Trophoblast cell (in vitro differentiated cells and primary cell): Measurements from ENCODE around the gene COX7B2. TPM values are rescaled to one million over a fixed set of nuclear protein-coding genes. Genes with fewer than 3 reads are reported as not detected.

Experiments
- DNase-seq, 2 donors: peaks; one replicate each; pipeline ENCODE4 v3.0.0-alpha.2; 2016
- H2AFZ ChIP-seq: 2 replicates; pipeline ENCODE4 v1.6.1; 2013; ENCODE audit warnings: low read length, moderate library complexity, mild to moderate bottlenecking; ENCODE audit not compliant: insufficient read depth, poor library complexity
- H2AK5ac ChIP-seq: 2 replicates; pipeline ENCODE4 v1.6.1; 2013; ENCODE audit warnings: mild to moderate bottlenecking, low read length
- H2BK120ac ChIP-seq: 2 replicates; pipeline ENCODE4 v1.6.1; 2013; ENCODE audit warnings: low read length, mild to moderate bottlenecking, moderate library complexity; ENCODE audit not compliant: insufficient read depth, poor library complexity
- H2BK12ac ChIP-seq: 2 replicates; pipeline ENCODE4 v1.6.1; 2013; ENCODE audit warnings: mild to moderate bottlenecking, low read length, moderate library complexity
- H2BK5ac ChIP-seq: 2 replicates; pipeline ENCODE4 v1.6.1; 2013; ENCODE audit warnings: low read length, low read depth, moderate library complexity, mild to moderate bottlenecking; ENCODE audit not compliant: poor library complexity
- H3K14ac ChIP-seq: 2 replicates; pipeline ENCODE4 v1.6.1; 2013; ENCODE audit warnings: mild to moderate bottlenecking, low read length
- H3K18ac ChIP-seq: 2 replicates; pipeline ENCODE4 v1.6.1; 2013; ENCODE audit warnings: mild to moderate bottlenecking, low read length
- H3K23ac ChIP-seq: 2 replicates; pipeline ENCODE4 v1.6.1; 2013; ENCODE audit warnings: low read length
- H3K27ac ChIP-seq: 2 replicates; pipeline ENCODE4 v1.5.1; 2013; ENCODE audit warnings: low read depth, mild to moderate bottlenecking, inconsistent platforms, low read length, moderate library complexity
- H3K27me3 ChIP-seq: 2 replicates; pipeline ENCODE4 v1.6.1; 2013; ENCODE audit warnings: inconsistent platforms, mild to moderate bottlenecking, low read length, moderate library complexity; ENCODE audit not compliant: insufficient read depth
- H3K36me3 ChIP-seq, 2 experiments: 1 replicate in 1 of 2; 2 replicates in 1 of 2; pipeline ENCODE4 v1.6.1; 2013; ENCODE audit warnings: low read length in 2 of 2, mild to moderate bottlenecking in 2 of 2, moderate library complexity in 1 of 2; ENCODE audit not compliant: insufficient read depth in 2 of 2, control insufficient read depth in 1 of 2
- H3K4ac ChIP-seq: 2 replicates; pipeline ENCODE4 v1.6.1; 2013; ENCODE audit warnings: low read depth, mild to moderate bottlenecking, low read length, moderate library complexity
- H3K4me1 ChIP-seq, 2 experiments: 1 replicate in 1 of 2; 2 replicates in 1 of 2; pipeline ENCODE4 v1.6.1; 2013; ENCODE audit warnings: low read length in 2 of 2, mild to moderate bottlenecking in 2 of 2, moderate library complexity in 1 of 2; ENCODE audit not compliant: insufficient read depth in 2 of 2, control insufficient read depth in 1 of 2
- H3K4me2 ChIP-seq: 2 replicates; pipeline ENCODE4 v1.6.1; 2013; ENCODE audit warnings: inconsistent platforms, mild to moderate bottlenecking, low read length, moderate library complexity
- H3K4me3 ChIP-seq: 2 replicates; pipeline ENCODE4 v1.5.1; 2013; ENCODE audit warnings: mild to moderate bottlenecking, low read depth, low read length, inconsistent platforms
- H3K79me1 ChIP-seq: one replicate; pipeline ENCODE4 v1.6.1; 2013; ENCODE audit warnings: low read length
- H3K79me2 ChIP-seq: 2 replicates; pipeline ENCODE4 v1.6.1; 2013; ENCODE audit warnings: low read length, mild to moderate bottlenecking; ENCODE audit not compliant: control insufficient read depth, insufficient read depth, poor library complexity
- H3K9ac ChIP-seq: 2 replicates; pipeline ENCODE4 v1.6.1; 2013; ENCODE audit warnings: mild to moderate bottlenecking, low read length
- H3K9me3 ChIP-seq: 2 replicates; pipeline ENCODE4 v1.6.1; 2013; ENCODE audit warnings: low read depth, mild to moderate bottlenecking, control low read depth, inconsistent platforms, low read length; ENCODE audit not compliant: insufficient read depth
- H4K12ac ChIP-seq: 2 replicates; pipeline ENCODE4 v1.6.1; 2013; ENCODE audit warnings: low read depth, mild to moderate bottlenecking, low read length, moderate library complexity
- H4K8ac ChIP-seq: 2 replicates; pipeline ENCODE4 v1.6.1; 2013; ENCODE audit warnings: low read depth, mild to moderate bottlenecking, low read length, moderate library complexity
- H4K91ac ChIP-seq: one replicate; pipeline ENCODE4 v1.6.1; 2013; ENCODE audit warnings: low read depth, mild to moderate bottlenecking, low read length, moderate library complexity
- WGBS: extraction: QIAGEN DNeasy Blood & Tissue Kit; methylation state at CpG from one replicate; pipeline ENCODE4 v1.1.7; 2013; ENCODE audit warnings: missing lambda C conversion rate; ENCODE audit not compliant: insufficient read length, insufficient coverage; ENCODE audit errors: extremely low coverage; 5-methylcytosine and 5-hydroxymethylcytosine counted together
- polyA plus RNA-seq: library from polyadenylated mRNA; stranded (reverse); fragments of 200-250 nt; gene quantifications from 2 replicates; pipeline ENCODE4 v1.2.3, GENCODE V29; 2013

COX7B2 gene, protein sequence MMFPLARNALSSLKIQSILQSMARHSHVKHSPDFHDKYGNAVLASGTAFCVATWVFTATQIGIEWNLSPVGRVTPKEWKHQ
- polyA plus RNA-seq = not detected in 2 replicates

DNA sequence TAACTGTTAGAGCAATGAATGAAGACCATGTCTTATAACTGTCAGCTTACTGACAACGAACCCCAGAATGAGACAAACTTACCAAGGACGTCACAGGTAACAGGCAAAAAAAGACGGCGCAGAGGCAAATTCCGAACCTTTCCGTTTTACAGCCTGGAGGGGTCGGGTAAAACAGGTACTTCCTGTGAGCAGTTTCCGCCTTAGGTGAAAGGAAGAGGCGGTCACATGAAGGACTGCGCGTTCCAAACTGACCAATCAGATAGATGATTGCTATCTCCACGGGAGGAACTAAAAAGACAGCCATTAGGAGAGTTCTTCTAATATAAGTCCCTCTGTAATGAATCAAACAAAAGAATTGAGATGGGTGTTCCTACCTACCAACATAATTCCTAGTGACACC, at the start of gene COX7B2:
TSS of gene COX7B2 (minus strand) at position 168 of the 400 bp plus-strand sequence. CDS start 174,053 bp downstream, outside the sequence.
- Histone ChIP-seq H3K36me3 (no peaks in the 10 kb centered on the region), H2AFZ (no peak within 1 kb of the TSS), H2BK12ac (no peak within 1 kb of the TSS), H2BK120ac (no peak within 1 kb of the TSS), H3K4me2 (no peak within 1 kb of the TSS), H3K14ac (no peak within 1 kb of the TSS), H4K8ac (no peak within 1 kb of the TSS), H4K91ac (no peak within 1 kb of the TSS), H3K9ac (no peak within 1 kb of the TSS), H4K12ac (no peak within 1 kb of the TSS), H3K18ac (no peak within 1 kb of the TSS), H3K27me3 (no peaks in the 10 kb centered on the region), H3K4me3 (no peak within 1 kb of the TSS), H3K23ac (no peak within 1 kb of the TSS), H3K27ac (no peak within 1 kb of the TSS), H2BK5ac (no peak within 1 kb of the TSS), H3K4me1 (no peaks in the 10 kb centered on the region), H3K79me2 (no peaks in the 10 kb centered on the region), H3K4ac (no peak within 1 kb of the TSS), H3K9me3 (no peaks in the 10 kb centered on the region), H2AK5ac (no peak within 1 kb of the TSS), H3K79me1 (no peaks in the 10 kb centered on the region)
- DNase-seq = no peak
- WGBS = no CpG with 5 or more reads among the region's 12 CpGs

DNA sequence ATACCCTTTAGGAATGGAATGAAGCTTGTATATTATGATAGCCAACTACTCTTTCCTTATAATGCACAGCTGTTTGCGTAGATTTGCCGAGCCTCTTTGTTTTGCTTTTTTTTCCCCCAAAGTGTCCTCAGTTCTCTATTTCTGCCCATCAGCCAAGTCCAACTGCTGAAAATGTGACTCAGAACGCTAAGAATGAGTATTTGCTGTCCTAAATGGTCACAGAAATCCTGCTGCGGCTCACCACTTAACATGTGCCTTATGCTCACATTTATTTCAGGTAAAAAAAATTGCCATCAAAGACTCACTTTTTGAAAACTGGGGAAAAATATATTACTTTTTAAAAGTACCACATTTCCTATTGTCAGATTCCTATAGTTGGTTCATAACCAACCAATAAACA, 47.4 kb upstream of the COX7B2 start:
- Histone ChIP-seq H3K27me3 (no peaks in the 10 kb centered on the region), H3K79me2 (no peaks in the 10 kb centered on the region), H3K18ac (no peak overlapping the region), H3K36me3 (no peaks in the 10 kb centered on the region), H4K91ac (no peak overlapping the region), H2BK12ac (no peak overlapping the region), H2BK5ac (no peak overlapping the region), H3K27ac (no peak overlapping the region), H3K14ac (no peak overlapping the region), H4K12ac (no peak overlapping the region), H3K79me1 (no peaks in the 10 kb centered on the region), H3K23ac (no peak overlapping the region), H3K4ac (no peak overlapping the region), H4K8ac (no peak overlapping the region), H3K9me3 (no peaks in the 10 kb centered on the region), H2AK5ac (no peak overlapping the region), H3K4me3 (no peak overlapping the region), H3K9ac (no peak overlapping the region), H3K4me1 (no peaks in the 10 kb centered on the region), H3K4me2 (no peak overlapping the region), H2BK120ac (no peak overlapping the region), H2AFZ (no peak overlapping the region)
- no peak for DNase-seq
- WGBS = no CpG with 5 or more reads among the region's 4 CpGs

DNA sequence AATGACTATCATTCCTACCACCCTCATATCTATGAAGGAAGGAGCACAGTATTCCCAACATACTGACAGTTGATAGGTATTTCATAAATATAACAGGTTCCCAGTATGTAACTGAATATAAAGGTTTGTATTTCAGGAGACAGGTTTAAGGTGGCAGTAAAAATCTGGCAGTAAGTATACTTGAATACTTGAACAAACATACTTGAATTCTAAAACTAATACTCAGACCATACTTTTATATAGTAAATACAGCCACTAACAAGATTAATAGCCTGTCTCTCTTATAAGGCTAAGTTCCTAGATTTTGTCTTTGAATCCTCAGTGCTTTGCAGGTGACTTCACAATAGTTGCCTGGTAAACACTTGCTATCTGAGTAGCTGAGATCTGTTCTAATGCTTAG, 46.6 kb upstream of the COX7B2 start:
- H3K14ac ChIP-seq = no peak overlapping the region
- H4K8ac ChIP-seq = no peak overlapping the region
- no peak overlapping the region for H2BK12ac ChIP-seq
- H2BK120ac ChIP-seq = no peak overlapping the region
- H3K9me3 ChIP-seq = no peaks in the 10 kb centered on the region
- H2BK5ac ChIP-seq = no peak overlapping the region
- no peak overlapping the region for H3K4me3 ChIP-seq
- H3K79me1 ChIP-seq = no peaks in the 10 kb centered on the region
- no peak overlapping the region for H4K12ac ChIP-seq
- H3K4me2 ChIP-seq = no peak overlapping the region
- no peak overlapping the region for H3K18ac ChIP-seq
- H4K91ac ChIP-seq = no peak overlapping the region
- H3K4ac ChIP-seq = no peak overlapping the region
- no peak overlapping the region for H3K27ac ChIP-seq
- no peak overlapping the region for H3K23ac ChIP-seq
- H3K27me3 ChIP-seq = no peaks in the 10 kb centered on the region
- no peak overlapping the region for H2AK5ac ChIP-seq
- H3K4me1 ChIP-seq = no peaks in the 10 kb centered on the region
- H2AFZ ChIP-seq = no peak overlapping the region
- H3K79me2 ChIP-seq = no peaks in the 10 kb centered on the region
- no peak overlapping the region for H3K9ac ChIP-seq
- no peak for DNase-seq
- H3K36me3 ChIP-seq = no peaks in the 10 kb centered on the region

DNA sequence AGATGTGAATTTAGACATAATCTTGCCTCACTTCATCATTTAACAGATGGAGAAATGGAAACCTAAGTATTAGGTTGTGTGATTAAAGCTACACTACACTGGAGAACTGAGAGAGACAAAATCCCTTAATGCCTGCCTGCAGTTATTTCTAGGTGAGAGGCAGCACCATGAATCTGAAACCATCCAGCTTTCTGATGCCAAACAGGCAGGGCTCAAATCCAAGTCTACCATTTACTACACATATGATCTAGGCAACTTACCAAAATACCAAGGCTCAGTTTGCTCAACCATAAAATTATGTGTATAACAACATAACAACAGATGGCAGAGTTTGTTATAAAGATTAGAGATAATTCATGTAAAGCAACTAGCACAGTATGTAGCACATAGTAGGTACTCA, 45.6 kb upstream of the COX7B2 start:
- H3K4me1 ChIP-seq = no peaks in the 10 kb centered on the region
- H3K4me3 ChIP-seq = no peak overlapping the region
- no peak overlapping the region for H3K4me2 ChIP-seq
- no peaks in the 10 kb centered on the region for H3K79me2 ChIP-seq
- H3K27ac ChIP-seq = no peak overlapping the region
- H3K18ac ChIP-seq = no peak overlapping the region
- no peaks in the 10 kb centered on the region for H3K9me3 ChIP-seq
- no peak overlapping the region for H2AK5ac ChIP-seq
- no peak overlapping the region for H3K14ac ChIP-seq
- H2AFZ ChIP-seq = no peak overlapping the region
- no peak overlapping the region for H2BK5ac ChIP-seq
- H4K12ac ChIP-seq = no peak overlapping the region
- H2BK12ac ChIP-seq = no peak overlapping the region
- no peaks in the 10 kb centered on the region for H3K79me1 ChIP-seq
- H3K27me3 ChIP-seq = no peaks in the 10 kb centered on the region
- no peaks in the 10 kb centered on the region for H3K36me3 ChIP-seq
- DNase-seq = no peak
- H2BK120ac ChIP-seq = no peak overlapping the region
- H4K91ac ChIP-seq = no peak overlapping the region
- no peak overlapping the region for H4K8ac ChIP-seq
- H3K9ac ChIP-seq = no peak overlapping the region
- H3K23ac ChIP-seq = no peak overlapping the region
- no peak overlapping the region for H3K4ac ChIP-seq
